ENCODE data around the gene PODNL1.

DNA sequence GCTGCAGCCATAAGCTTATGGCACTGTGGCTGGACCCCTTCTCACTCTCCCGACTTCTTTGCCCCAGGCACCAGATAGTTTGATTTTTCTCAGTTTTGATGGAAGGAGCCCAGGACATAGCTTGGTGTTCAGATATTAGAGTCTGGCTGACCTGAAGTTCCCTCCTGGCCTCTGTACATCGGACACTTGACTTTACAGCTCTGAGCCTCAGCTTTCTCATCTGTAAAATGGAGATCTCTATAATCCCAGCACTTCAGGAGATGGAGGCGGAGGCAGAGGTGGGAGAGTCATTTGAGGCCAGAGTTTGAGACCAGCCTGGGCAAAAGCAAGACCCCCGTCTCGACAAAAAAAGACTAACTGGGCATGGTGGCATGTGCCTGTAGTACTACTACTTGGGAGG is 31.3 kb downstream of the PODNL1 start:
- TF ChIP-seq MAX (CRISPR knock-in tag; IDR thresholded peaks at IDR 0.05) (no peak), IRF2 (CRISPR knock-in tag; IDR thresholded peaks at IDR 0.05; ENCODE audit: borderline replicate concordance, low read depth) (no peak), SP1 (CRISPR knock-in tag; conservative IDR thresholded peaks at IDR 0.05) (no peak), ZNF219 (CRISPR knock-in tag; IDR thresholded peaks at IDR 0.05; ENCODE audit: borderline replicate concordance) (no peak), E2F4 (CRISPR knock-in tag; IDR thresholded peaks at IDR 0.05; ENCODE audit: borderline replicate concordance, low read depth) (no peak), ETV6 (CRISPR knock-in tag; IDR thresholded peaks at IDR 0.05) (no peak), ZBTB43 (CRISPR knock-in tag; IDR thresholded peaks at IDR 0.05) (no peak), STAT6 (CRISPR knock-in tag; conservative IDR thresholded peaks at IDR 0.05; ENCODE audit: low read depth) (no peak)
- TF ChIP-seq, protein P1, sequence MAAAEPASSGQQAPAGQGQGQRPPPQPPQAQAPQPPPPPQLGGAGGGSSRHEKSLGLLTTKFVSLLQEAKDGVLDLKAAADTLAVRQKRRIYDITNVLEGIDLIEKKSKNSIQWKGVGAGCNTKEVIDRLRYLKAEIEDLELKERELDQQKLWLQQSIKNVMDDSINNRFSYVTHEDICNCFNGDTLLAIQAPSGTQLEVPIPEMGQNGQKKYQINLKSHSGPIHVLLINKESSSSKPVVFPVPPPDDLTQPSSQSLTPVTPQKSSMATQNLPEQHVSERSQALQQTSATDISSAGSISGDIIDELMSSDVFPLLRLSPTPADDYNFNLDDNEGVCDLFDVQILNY (CRISPR knock-in tag; IDR thresholded peaks at IDR 0.05) = no peak
- TF ChIP-seq, protein P2, sequence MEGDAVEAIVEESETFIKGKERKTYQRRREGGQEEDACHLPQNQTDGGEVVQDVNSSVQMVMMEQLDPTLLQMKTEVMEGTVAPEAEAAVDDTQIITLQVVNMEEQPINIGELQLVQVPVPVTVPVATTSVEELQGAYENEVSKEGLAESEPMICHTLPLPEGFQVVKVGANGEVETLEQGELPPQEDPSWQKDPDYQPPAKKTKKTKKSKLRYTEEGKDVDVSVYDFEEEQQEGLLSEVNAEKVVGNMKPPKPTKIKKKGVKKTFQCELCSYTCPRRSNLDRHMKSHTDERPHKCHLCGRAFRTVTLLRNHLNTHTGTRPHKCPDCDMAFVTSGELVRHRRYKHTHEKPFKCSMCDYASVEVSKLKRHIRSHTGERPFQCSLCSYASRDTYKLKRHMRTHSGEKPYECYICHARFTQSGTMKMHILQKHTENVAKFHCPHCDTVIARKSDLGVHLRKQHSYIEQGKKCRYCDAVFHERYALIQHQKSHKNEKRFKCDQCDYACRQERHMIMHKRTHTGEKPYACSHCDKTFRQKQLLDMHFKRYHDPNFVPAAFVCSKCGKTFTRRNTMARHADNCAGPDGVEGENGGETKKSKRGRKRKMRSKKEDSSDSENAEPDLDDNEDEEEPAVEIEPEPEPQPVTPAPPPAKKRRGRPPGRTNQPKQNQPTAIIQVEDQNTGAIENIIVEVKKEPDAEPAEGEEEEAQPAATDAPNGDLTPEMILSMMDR (IDR thresholded peaks at IDR 0.05) = no peak
- TF ChIP-seq, protein P3, sequence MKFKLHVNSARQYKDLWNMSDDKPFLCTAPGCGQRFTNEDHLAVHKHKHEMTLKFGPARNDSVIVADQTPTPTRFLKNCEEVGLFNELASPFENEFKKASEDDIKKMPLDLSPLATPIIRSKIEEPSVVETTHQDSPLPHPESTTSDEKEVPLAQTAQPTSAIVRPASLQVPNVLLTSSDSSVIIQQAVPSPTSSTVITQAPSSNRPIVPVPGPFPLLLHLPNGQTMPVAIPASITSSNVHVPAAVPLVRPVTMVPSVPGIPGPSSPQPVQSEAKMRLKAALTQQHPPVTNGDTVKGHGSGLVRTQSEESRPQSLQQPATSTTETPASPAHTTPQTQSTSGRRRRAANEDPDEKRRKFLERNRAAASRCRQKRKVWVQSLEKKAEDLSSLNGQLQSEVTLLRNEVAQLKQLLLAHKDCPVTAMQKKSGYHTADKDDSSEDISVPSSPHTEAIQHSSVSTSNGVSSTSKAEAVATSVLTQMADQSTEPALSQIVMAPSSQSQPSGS (CRISPR knock-in tag; IDR thresholded peaks at IDR 0.05; ENCODE audit: borderline replicate concordance, low read depth) = no peak
